ENCODE data around the gene SCN2B.

Gene SCN2B

GRCh38 chr11:118129471-118130172, 46.8 kb downstream of the SCN2B start:
- Histone ChIP-seq H3K27me3 (ENCODE audit: insufficient read depth, low read length, poor library complexity) (peaks cover 28% of the 10 kb centered on the region), H3K27ac (ENCODE audit: low read length) (no peak overlapping the region), H3K4me1 (ENCODE audit: insufficient read depth, low read length) (no peaks in the 10 kb centered on the region), H3K9me3 (ENCODE audit: insufficient read depth, low read length, severe bottlenecking) (no peaks in the 10 kb centered on the region), H3K79me2 (ENCODE audit: insufficient read depth, low read length) (no peaks in the 10 kb centered on the region), H4K20me1 (ENCODE audit: insufficient read depth, low read length) (no peaks in the 10 kb centered on the region), H3K4me2 (ENCODE audit: insufficient read depth, low read length) (no peak overlapping the region), H3K4me3 (ENCODE audit: low read depth in 1 of 2, low read length in 2 of 2) (no peak overlapping the region), H2AFZ (ENCODE audit: low read depth, low read length) (no peak overlapping the region), H3K36me3 (ENCODE audit: insufficient read depth, low read length) (no peaks in the 10 kb centered on the region), H3K9ac (ENCODE audit: low read depth, low read length) (no peak overlapping the region)
- no peak for ATAC-seq (ENCODE audit: insufficient read depth, low read depth)
- no peak for DNase-seq
- TF ChIP-seq EZH2 (IDR thresholded peaks at IDR 0.05; ENCODE audit: borderline replicate concordance, low read depth, low read length, severe bottlenecking) = no peak
- TF ChIP-seq, protein P1, sequence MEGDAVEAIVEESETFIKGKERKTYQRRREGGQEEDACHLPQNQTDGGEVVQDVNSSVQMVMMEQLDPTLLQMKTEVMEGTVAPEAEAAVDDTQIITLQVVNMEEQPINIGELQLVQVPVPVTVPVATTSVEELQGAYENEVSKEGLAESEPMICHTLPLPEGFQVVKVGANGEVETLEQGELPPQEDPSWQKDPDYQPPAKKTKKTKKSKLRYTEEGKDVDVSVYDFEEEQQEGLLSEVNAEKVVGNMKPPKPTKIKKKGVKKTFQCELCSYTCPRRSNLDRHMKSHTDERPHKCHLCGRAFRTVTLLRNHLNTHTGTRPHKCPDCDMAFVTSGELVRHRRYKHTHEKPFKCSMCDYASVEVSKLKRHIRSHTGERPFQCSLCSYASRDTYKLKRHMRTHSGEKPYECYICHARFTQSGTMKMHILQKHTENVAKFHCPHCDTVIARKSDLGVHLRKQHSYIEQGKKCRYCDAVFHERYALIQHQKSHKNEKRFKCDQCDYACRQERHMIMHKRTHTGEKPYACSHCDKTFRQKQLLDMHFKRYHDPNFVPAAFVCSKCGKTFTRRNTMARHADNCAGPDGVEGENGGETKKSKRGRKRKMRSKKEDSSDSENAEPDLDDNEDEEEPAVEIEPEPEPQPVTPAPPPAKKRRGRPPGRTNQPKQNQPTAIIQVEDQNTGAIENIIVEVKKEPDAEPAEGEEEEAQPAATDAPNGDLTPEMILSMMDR (IDR thresholded peaks at IDR 0.05; ENCODE audit: borderline replicate concordance, extremely low read depth, low read length, poor library complexity, severe bottlenecking) = no peak

DNA sequence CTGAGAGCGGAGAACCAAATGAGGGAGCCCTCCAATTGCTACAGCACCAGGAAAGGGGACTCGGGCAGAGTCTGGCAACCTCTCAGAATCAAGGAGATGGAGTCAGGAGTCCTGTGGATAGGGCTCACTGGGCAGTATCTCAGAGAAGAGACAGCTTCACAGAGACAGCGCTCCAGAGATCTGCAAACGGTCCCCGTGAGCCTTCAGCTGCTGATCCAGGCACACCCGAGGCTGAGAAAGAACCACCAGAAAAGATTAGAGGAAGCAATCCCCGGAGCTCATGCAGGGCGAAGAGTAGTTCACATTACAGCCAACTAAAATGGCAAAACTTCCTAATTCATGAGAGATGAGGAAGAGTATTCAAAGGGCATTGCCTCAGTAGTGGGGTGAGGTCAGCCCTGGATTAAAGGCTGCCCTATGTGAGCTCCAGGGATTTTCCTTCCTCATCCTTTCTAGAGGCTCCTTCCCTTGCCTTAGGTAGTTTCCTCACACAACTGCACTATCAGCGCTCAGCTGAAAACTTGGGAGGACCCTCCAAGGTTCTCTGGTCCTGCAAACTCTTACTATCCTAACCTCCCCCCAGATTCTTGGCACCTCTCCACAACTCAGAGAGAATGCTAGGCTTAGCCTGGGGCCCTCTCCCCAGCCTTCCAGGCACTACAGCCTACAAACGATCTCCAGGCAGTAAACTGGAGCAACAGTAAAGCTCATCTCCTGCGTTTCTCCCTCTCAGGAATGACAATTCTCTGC, 47.5 kb downstream of the SCN2B start:
- no peak for ATAC-seq (ENCODE audit: insufficient read depth, low read depth)
- no peak overlapping the region for H2AFZ ChIP-seq (ENCODE audit: low read depth, low read length)
- H3K9me3 ChIP-seq (ENCODE audit: insufficient read depth, low read length, severe bottlenecking) = no peaks in the 10 kb centered on the region
- H3K36me3 ChIP-seq (ENCODE audit: insufficient read depth, low read length) = no peaks in the 10 kb centered on the region
- no peak overlapping the region for H3K4me3 ChIP-seq (ENCODE audit: low read depth in 1 of 2, low read length in 2 of 2)
- H3K79me2 ChIP-seq (ENCODE audit: insufficient read depth, low read length) = no peaks in the 10 kb centered on the region
- DNase-seq = no peak
- H3K27ac ChIP-seq (ENCODE audit: low read length) = no peak overlapping the region
- H3K27me3 ChIP-seq (ENCODE audit: insufficient read depth, low read length, poor library complexity) = peaks cover 28% of the 10 kb centered on the region
- no peak overlapping the region for H3K4me2 ChIP-seq (ENCODE audit: insufficient read depth, low read length)
- no peaks in the 10 kb centered on the region for H4K20me1 ChIP-seq (ENCODE audit: insufficient read depth, low read length)
- H3K4me1 ChIP-seq (ENCODE audit: insufficient read depth, low read length) = no peaks in the 10 kb centered on the region
- TF ChIP-seq EZH2 (IDR thresholded peaks at IDR 0.05; ENCODE audit: borderline replicate concordance, low read depth, low read length, severe bottlenecking) = no peak
- TF ChIP-seq, protein P1 (IDR thresholded peaks at IDR 0.05; ENCODE audit: borderline replicate concordance, extremely low read depth, low read length, poor library complexity, severe bottlenecking) = no peak
- no peak overlapping the region for H3K9ac ChIP-seq (ENCODE audit: low read depth, low read length)

- Histone ChIP-seq H2AFZ (ENCODE audit: low read depth, low read length) (no peak overlapping the region), H3K9me3 (ENCODE audit: insufficient read depth, low read length, severe bottlenecking) (no peaks in the 10 kb centered on the region), H3K36me3 (ENCODE audit: insufficient read depth, low read length) (no peaks in the 10 kb centered on the region), H3K27me3 (ENCODE audit: insufficient read depth, low read length, poor library complexity) (peaks cover 28% of the 10 kb centered on the region), H3K4me2 (ENCODE audit: insufficient read depth, low read length) (no peak overlapping the region), H3K79me2 (ENCODE audit: insufficient read depth, low read length) (no peaks in the 10 kb centered on the region), H3K4me3 (ENCODE audit: low read depth in 1 of 2, low read length in 2 of 2) (no peak overlapping the region), H3K27ac (ENCODE audit: low read length) (no peak overlapping the region), H4K20me1 (ENCODE audit: insufficient read depth, low read length) (no peaks in the 10 kb centered on the region), H3K9ac (ENCODE audit: low read depth, low read length) (no peak overlapping the region), H3K4me1 (ENCODE audit: insufficient read depth, low read length) (no peaks in the 10 kb centered on the region)
- ATAC-seq (ENCODE audit: insufficient read depth, low read depth) (no peak), DNase-seq (no peak)
- TF ChIP-seq, protein P1 (IDR thresholded peaks at IDR 0.05; ENCODE audit: borderline replicate concordance, extremely low read depth, low read length, poor library complexity, severe bottlenecking) = no peak
- TF ChIP-seq EZH2 (IDR thresholded peaks at IDR 0.05; ENCODE audit: borderline replicate concordance, low read depth, low read length, severe bottlenecking) = no peak
Observed at GRCh38 chr11:118128310-118128709, 48.1 kb downstream of the SCN2B start.

Measured in DND-41 (cell line).